ENCODE data around the gene NCAM2.

Gene NCAM2

DNA sequence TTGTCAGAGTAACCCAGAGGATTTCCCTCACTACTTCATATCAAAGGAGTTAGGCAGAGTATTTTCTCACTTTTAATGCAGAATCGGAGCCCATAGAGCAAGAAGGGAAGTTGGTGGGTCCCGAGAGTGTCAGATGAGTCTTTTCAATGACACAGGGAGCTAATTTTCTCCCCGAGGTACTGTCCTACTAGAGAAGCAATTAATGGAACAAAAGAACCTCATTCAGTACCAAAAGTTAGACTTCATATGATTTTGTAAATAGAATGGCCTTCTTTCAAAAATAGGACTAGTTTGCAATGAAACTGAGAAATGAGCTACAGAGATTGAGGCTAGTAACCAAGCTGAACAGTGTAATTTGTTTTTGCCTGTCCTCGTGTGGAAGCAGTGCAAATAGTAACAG, 3.9 kb downstream of the NCAM2 start:
- H3K27ac ChIP-seq, result peak overlapping the region; percentile 0; the same call in 1 of the 2 replicates
- TF ChIP-seq, protein P1, sequence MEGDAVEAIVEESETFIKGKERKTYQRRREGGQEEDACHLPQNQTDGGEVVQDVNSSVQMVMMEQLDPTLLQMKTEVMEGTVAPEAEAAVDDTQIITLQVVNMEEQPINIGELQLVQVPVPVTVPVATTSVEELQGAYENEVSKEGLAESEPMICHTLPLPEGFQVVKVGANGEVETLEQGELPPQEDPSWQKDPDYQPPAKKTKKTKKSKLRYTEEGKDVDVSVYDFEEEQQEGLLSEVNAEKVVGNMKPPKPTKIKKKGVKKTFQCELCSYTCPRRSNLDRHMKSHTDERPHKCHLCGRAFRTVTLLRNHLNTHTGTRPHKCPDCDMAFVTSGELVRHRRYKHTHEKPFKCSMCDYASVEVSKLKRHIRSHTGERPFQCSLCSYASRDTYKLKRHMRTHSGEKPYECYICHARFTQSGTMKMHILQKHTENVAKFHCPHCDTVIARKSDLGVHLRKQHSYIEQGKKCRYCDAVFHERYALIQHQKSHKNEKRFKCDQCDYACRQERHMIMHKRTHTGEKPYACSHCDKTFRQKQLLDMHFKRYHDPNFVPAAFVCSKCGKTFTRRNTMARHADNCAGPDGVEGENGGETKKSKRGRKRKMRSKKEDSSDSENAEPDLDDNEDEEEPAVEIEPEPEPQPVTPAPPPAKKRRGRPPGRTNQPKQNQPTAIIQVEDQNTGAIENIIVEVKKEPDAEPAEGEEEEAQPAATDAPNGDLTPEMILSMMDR (conservative IDR thresholded peaks at IDR 0.05), result no peak

DNA sequence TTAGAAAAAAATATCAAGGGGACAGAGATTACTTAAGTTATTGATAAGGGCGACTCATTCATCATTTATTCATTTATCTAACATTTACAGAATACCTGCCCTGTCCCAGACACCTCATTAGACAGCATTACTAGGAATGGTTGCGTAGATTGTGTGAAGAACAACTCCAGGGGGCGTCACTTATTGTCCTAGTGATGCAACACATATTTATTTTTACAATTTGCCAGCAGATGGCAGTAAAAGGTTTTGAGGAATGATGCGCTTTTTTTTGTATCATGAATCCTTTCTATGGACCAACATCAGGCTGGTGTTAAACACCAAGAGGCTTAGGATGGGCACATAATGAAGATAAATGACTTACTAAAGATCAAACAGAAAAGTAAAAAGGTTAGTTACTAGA, 5.5 kb downstream of the NCAM2 start:
- TF ChIP-seq, protein P1 (conservative IDR thresholded peaks at IDR 0.05), result peak; percentile 81
- no peak overlapping the region for H3K27ac ChIP-seq

DNA sequence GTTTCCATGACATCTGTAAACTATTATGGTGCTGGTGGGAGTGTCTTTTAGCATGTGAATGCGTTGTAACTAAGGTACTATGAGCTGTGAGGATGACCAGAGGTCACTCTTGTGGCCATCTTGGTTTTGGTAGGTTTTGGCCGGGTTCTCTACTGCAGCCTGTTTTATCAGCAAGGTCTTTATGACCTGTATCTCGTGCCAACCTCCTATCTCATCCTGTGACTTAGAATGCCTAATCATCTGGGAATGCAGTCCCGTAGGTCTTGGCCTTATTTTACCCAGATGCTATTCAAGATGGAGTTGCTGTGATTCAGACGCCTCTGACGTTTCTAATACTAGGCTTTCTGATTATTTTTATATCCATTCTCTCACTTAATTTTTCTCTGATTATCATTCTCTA, 9.4 kb downstream of the NCAM2 start:
- H3K27ac ChIP-seq, result peak overlapping the region; percentile 72
- TF ChIP-seq, protein P1 (conservative IDR thresholded peaks at IDR 0.05), result no peak

DNA sequence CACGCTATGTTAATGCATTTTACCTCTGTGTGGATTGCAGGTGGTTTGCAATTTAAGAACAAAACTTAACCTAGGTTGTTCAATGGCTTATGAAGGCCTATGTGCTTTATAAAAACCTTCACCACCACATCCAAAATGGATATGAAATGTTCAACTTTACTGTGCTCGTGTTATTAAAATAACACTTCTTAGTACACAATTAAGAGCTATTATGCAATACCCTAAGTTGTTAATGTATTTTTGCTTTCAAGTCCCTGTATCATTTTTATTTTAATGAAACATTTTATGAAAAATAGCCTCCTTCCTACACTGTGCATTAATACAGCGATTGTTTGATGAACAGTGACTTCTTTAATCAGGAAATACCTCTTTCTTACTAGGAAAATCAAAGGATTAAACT, 12.0 kb downstream of the NCAM2 start:
- TF ChIP-seq, protein P1 (conservative IDR thresholded peaks at IDR 0.05), result no peak
- H3K27ac ChIP-seq, result peak overlapping the region; percentile 72

DNA sequence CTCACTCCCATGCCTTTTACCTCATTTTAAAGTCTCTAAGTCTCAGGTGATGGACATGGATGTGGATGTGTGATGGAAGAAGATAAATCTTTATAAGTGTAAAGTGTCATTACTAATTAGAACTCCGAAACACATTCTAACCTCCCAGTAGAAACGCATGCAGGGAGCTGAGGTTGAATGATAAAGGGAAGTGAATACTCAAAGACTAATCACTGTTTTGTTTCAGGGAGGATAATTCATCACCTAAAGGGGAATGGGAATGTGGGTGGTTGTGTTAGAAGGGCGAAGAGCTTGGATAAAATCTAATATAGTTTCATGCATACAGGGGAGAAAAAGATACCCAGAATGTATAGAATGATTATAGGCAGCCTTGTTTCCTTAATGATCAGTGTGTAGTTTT, 12.5 kb downstream of the NCAM2 start:
- H3K27ac ChIP-seq, result peak overlapping the region; percentile 72
- TF ChIP-seq, protein P1 (conservative IDR thresholded peaks at IDR 0.05), result no peak

DNA sequence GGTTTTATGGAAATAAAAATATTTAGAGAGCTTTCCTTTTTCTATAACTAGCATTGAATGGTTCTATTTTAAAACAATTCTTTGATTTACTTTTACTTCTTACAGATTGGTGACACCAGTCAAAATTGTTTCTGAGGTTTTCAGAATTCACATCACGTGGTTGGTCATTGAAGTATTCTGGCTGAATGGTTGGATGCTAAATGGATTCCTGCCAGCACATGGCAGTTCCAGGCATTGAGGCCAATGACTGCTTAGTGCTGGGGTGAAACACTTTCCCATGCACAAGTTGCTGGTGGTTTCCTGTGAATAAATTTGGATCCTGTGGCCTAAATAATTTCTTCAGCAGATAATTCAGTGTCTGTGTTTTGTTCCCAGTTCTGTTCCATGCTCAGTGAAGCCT, 20.6 kb downstream of the NCAM2 start:
- TF ChIP-seq, protein P1 (conservative IDR thresholded peaks at IDR 0.05), result no peak
- no peak overlapping the region for H3K27ac ChIP-seq

DNA sequence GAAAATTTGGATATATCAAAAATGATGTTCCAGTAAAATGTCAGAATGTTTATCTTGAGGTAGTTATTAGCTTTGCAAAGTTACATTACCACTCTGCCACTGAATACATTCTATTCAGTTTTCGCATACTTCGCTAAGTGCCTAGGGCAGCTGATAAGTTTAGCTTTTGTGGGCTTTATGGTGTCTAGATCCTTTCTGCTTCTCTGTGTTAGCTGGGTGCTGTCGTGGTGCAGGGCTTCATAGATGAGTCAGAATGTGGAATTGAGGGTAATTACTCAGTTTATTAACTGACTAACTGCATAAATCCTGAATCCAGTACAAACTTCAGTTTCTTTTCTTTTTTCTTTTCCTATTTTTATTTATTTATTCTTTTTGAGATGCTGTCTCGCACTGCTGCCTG, 21.5 kb downstream of the NCAM2 start:
- H3K27ac ChIP-seq, result no peak overlapping the region
- TF ChIP-seq, protein P1 (conservative IDR thresholded peaks at IDR 0.05), result no peak

DNA sequence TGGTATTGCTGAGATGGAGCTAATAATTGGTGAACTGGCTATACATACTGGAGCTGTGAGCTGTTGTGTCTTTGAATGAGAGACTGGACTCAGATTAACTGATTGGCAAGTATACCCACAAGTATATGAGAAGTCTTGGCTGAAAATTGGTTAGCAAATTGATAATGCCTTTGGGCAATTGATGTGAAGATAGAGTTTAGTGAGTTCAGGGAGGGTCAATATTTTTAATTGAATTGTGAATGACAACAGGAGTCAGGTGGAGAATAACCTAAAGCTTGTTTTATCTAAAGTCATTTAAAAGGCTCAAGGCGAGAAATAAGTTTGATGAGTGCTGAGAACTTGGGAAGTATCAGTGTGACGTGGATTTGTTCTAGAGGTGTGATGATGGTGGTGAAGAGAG, 27.5 kb downstream of the NCAM2 start:
- no peak overlapping the region for H3K27ac ChIP-seq
- TF ChIP-seq, protein P1 (conservative IDR thresholded peaks at IDR 0.05), result no peak
